ENCODE data around the gene SMPD3. TPM values are rescaled to one million over a fixed set of nuclear protein-coding genes. Genes with fewer than 3 reads are reported as not detected.

Gene SMPD3
- total and polyA plus RNA-seq, 2 of the 4 experiments (the other 2 are of a cell fraction): not detected

GRCh38 chr16:68331879-68332410 is 116.4 kb downstream of the SMPD3 start:
- peak overlapping the region; percentile 86 for H3K4ac ChIP-seq (ENCODE audit: low read depth, low read length)
- H3K14ac ChIP-seq (replicated peaks; ENCODE audit: low read depth, low read length): peak overlapping the region; percentile 85
- H4K91ac ChIP-seq (ENCODE audit: insufficient read depth, low read depth, low read length): peak overlapping the region; percentile 83
- ChIA-PET POLR2A (ENCODE audit: unreplicated experiment) (interaction anchor here (1.1 kb wide), 1 partner anchor 67 kb away, joined by 3 read pairs; the partner anchor contains the start of gene SLC7A6), CTCF (interaction anchor here (0.7 to 1.0 kb wide), 5 partner anchors 64 to 128 kb away, joined by 3 to 6 read pairs (median 3); partner anchors contain the start of gene SLC7A6)
- peak overlapping the region; percentile 79 for H3K4me2 ChIP-seq (ENCODE audit: low read depth, low read length)
- peak overlapping the region; percentile 84 for H2BK20ac ChIP-seq (ENCODE audit: low read depth, low read length)
- peaks cover 0 to 16% of the 10 kb centered on the region in 2 experiments; a peak in 2 of 4 replicates for H3K79me1 ChIP-seq (ENCODE audit: low read depth in 1 of 2, low read length in 2 of 2)
- peaks cover 4% of the 10 kb centered on the region for H3K36me3 ChIP-seq (ENCODE audit: control insufficient read depth, insufficient read depth, low read length)
- H2BK15ac ChIP-seq (ENCODE audit: low read depth, low read length): peak overlapping the region; percentile 65; the same call in 2 of the 3 replicates
- peak overlapping the region; percentile 65 for H2AK9ac ChIP-seq (replicated peaks; ENCODE audit: low read depth, low read length, poor library complexity)
- H3K56ac ChIP-seq (ENCODE audit: extremely low read depth, insufficient read depth, low read length): peak overlapping the region; percentile 75
- H3K23ac ChIP-seq (ENCODE audit: low read depth, low read length): peak overlapping the region; percentile 75
- H2BK120ac ChIP-seq (ENCODE audit: low read depth, low read length): peak overlapping the region; percentile 90
- H2BK5ac ChIP-seq (ENCODE audit: low read depth, low read length, poor library complexity, severe bottlenecking): peak overlapping the region; percentile 91
- DNase-seq: peak; percentile 83
- BruUV-seq (replicated peaks): no TSS peak
- 20% methylated on average over 1 of the region's 4 CpGs; no CpG with 5 or more reads in 1 of the 2 experiments for WGBS, 2 experiments (ENCODE audit: extremely low coverage in 2 of 2, insufficient read length in 1 of 2)
- H4K20me1 ChIP-seq (ENCODE audit: insufficient read depth, low read length): peaks cover 6% of the 10 kb centered on the region; the same call in 1 of the 2 replicates
- H2AK5ac ChIP-seq (ENCODE audit: low read depth, low read length): peak overlapping the region; percentile 60
- in situ Hi-C loops (cut with MboI; ENCODE audit: low sequenced_read_pairs): no loop called here
- dilution Hi-C loops (cut with HindIII; ENCODE audit: low sequenced_read_pairs, unreplicated experiment): no loop called here
- no peak overlapping the region for H3K4me3 ChIP-seq (ENCODE audit: insufficient read depth, low read depth, low read length)
- no peaks in the 10 kb centered on the region for H3K9me3 ChIP-seq (ENCODE audit: control insufficient read depth, insufficient read depth, low read length)
- intact Hi-C loops (cut with micrococcal nuclease): no loop called here
- peak; percentile 74 for ATAC-seq (ENCODE audit: low read depth)
- H2AFZ ChIP-seq (replicated peaks; ENCODE audit: low read length, poor library complexity): peak overlapping the region; percentile 44
- H3K27me3 ChIP-seq (ENCODE audit: control insufficient read depth, insufficient read depth, low read length): no peaks in the 10 kb centered on the region
- peak overlapping the region; percentile 77 for H3K27ac ChIP-seq (ENCODE audit: insufficient read depth, low read length)
- H3K9me1 ChIP-seq (ENCODE audit: insufficient read depth, low read length): peaks cover 13% of the 10 kb centered on the region
- H4K5ac ChIP-seq (ENCODE audit: low read depth, low read length): peak overlapping the region; percentile 46
- peaks cover 13% of the 10 kb centered on the region for H3K4me1 ChIP-seq (ENCODE audit: control insufficient read depth, insufficient read depth, low read length)
- peak overlapping the region; percentile 25; the same call in 1 of the 2 replicates for H3K9ac ChIP-seq (ENCODE audit: low read depth, low read length)
- peak overlapping the region; percentile 29 to 96; a peak in 3 of 4 replicates for H4K8ac ChIP-seq (ENCODE audit: low read depth in 2 of 2, low read length in 2 of 2)
- peak overlapping the region; percentile 91 for H3K18ac ChIP-seq (ENCODE audit: low read depth, low read length)
- TF ChIP-seq MAZ (IDR thresholded peaks at IDR 0.05; ENCODE audit: borderline replicate concordance, low read depth, low read length): no peak
- no peak for TF ChIP-seq USF2 (IDR thresholded peaks at IDR 0.05; ENCODE audit: low read depth, low read length)
- TF ChIP-seq FOS (IDR thresholded peaks at IDR 0.05; ENCODE audit: low read depth, low read length): no peak
- no peak for TF ChIP-seq BHLHE40 (IDR thresholded peaks at IDR 0.05; ENCODE audit: low read depth, low read length)
- no peak for TF ChIP-seq MAFK (IDR thresholded peaks at IDR 0.05; ENCODE audit: low read depth, low read length)
- no peak for TF ChIP-seq CTCF (conservative IDR thresholded peaks at IDR 0.05; ENCODE audit: low read depth, low read length)
- no peak for TF ChIP-seq RAD21 (IDR thresholded peaks at IDR 0.05; ENCODE audit: low read length)
- TF ChIP-seq RFX5 (IDR thresholded peaks at IDR 0.05; ENCODE audit: low read depth, low read length): no peak
- TF ChIP-seq MXI1 (IDR thresholded peaks at IDR 0.05; ENCODE audit: borderline replicate concordance, low read depth, low read length): no peak
- no peak for TF ChIP-seq CHD1 (IDR thresholded peaks at IDR 0.05; ENCODE audit: low read depth, low read length)
- TF ChIP-seq RCOR1 (IDR thresholded peaks at IDR 0.05; ENCODE audit: insufficient replicate concordance, low read length): no peak
- TF ChIP-seq ELK1 (IDR thresholded peaks at IDR 0.05; ENCODE audit: borderline replicate concordance, low read depth, low read length): no peak
- TF ChIP-seq CEBPB (IDR thresholded peaks at IDR 0.05; ENCODE audit: low read depth, low read length): no peak
- no peak for TF ChIP-seq POLR2A (IDR thresholded peaks at IDR 0.05; ENCODE audit: low read depth, low read length)
- no peak for TF ChIP-seq SMC3 (IDR thresholded peaks at IDR 0.05; ENCODE audit: low read depth, low read length)

All from IMR-90 (cell line).